Measurements from ENCODE around the gene DOCK4.
"Not testable (repeated sequence)": the region's sequence is repeated elsewhere in the genome, so short reads cannot be mapped to it uniquely, and the experiment has no call there.

Gene DOCK4

GRCh38 chr7:111931016-111931517, 275.1 kb downstream of the DOCK4 start:
- H3K27ac ChIP-seq: peak overlapping the region; percentile 25

GRCh38 chr7:111929264-111929663, 276.9 kb downstream of the DOCK4 start:
- no peak overlapping the region for H3K27ac ChIP-seq
- DNase-seq (ENCODE audit: low read depth, low spot score): no peak

More at GRCh38 chr7:111931016-111931517, 275.1 kb downstream of the DOCK4 start:
- DNase-seq (ENCODE audit: low read depth, low spot score): peak; percentile 44

- no peak for DNase-seq (ENCODE audit: low read depth, low spot score)
- no peak overlapping the region for H3K27ac ChIP-seq
These were observed 278.7 kb downstream of the DOCK4 start for GRCh38 chr7:111927353-111928019.

GRCh38 chr7:111920329-111920728, 285.9 kb downstream of the DOCK4 start:
- no peak for DNase-seq (ENCODE audit: low read depth, low spot score)
- H3K27ac ChIP-seq: no peak overlapping the region

- H3K27ac ChIP-seq: no peak overlapping the region
- no peak for DNase-seq (ENCODE audit: low read depth, low spot score)
These were observed 286.5 kb downstream of the DOCK4 start for GRCh38 chr7:111919631-111920179.

DNA sequence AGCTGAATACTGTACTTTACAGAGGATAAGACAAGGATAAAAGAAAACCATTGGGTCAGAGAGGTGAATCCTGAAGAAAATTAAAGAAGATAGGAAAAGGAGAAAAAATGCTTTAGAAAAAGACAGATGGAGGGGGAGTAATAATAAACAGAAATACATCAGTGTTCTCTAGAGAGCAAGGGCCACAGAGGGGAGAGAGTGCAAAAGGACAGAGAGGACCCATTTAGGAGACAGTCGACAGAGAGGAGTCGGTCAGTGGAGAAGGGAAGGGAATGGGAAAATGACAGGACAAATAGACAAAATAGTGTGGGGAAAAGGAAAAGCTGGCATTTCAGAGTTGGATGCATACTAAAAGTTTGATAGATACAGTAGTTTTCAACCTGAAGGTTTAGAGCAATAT, 287.0 kb downstream of the DOCK4 start:
- no peak for DNase-seq (ENCODE audit: low read depth, low spot score)
- no peak overlapping the region for H3K27ac ChIP-seq

DNA sequence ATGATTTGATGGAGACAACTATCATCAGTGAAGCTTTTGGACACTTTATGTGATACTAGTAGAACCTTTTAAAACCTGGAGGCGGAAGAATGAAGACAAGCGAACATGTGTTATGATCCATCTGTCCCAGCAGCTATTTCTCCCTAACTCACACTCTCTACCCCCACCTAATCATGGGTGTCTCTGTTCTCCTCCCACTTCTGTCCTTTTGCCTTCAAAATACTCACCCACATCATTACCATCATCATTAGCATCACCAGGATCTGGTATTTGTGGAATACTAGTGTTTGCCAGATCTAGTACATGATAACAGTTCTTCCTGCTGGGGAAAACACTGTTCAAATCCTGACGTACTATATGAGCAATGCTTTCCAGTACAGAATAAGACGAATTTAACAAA, 287.7 kb downstream of the DOCK4 start:
- H3K27ac ChIP-seq: no peak overlapping the region
- no peak for DNase-seq (ENCODE audit: low read depth, low spot score)

GRCh38 chr7:111917404-111917803, 288.8 kb downstream of the DOCK4 start:
- not testable (repeated sequence) for H3K27ac ChIP-seq; DNase-seq (ENCODE audit: low read depth, low spot score)

DNA sequence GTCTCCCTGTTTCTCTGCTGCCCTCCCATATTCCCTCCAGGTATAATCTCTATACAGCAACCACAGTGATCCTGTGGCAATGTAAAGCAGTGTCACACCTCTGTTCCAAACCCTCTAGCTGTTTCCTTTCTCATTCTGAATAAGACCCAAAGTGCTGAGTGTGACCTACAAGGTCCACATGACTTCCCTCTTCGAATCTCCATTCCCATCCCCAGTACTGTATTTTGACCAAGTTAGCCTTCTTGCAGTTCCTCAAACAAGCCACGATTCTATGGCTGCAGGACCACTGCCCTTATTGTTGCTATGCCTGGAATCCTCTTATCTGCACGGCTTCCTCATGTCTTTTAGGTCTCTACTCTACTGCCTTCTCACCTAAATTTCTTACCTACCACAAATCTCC, 291.9 kb downstream of the DOCK4 start:
- no peak for DNase-seq (ENCODE audit: low read depth, low spot score)
- no peak overlapping the region for H3K27ac ChIP-seq

GRCh38 chr7:111911166-111911961, 294.8 kb downstream of the DOCK4 start:
- DNase-seq (ENCODE audit: low read depth, low spot score): no peak

GRCh38 chr7:111910656-111911055, 295.5 kb downstream of the DOCK4 start:
- no peak for DNase-seq (ENCODE audit: low read depth, low spot score)
- H3K27ac ChIP-seq: no peak overlapping the region

More at GRCh38 chr7:111911166-111911961, 294.8 kb downstream of the DOCK4 start:
- no peak overlapping the region for H3K27ac ChIP-seq

DNA sequence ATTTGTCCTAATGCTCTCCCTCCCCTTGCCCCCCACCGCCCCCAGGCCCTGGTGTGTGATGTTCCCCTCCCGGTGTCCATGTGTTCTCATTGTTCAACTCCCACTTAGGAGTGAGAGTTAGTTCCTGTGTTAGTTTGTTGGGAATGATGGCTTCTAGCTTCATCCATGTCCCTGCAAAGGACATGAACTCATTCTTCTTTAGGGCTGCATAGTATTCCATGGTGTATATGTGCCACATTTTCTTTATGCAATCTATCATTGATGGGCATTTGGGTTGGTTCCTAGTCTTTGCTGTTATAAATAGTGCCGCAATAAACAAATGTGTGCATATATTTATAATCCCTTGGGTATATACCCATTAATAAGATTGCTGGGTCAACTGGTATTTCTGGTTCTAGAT, 297.5 kb downstream of the DOCK4 start:
- not testable (repeated sequence) for H3K27ac ChIP-seq; DNase-seq (ENCODE audit: low read depth, low spot score)

GRCh38 chr7:111903797-111904196, 302.4 kb downstream of the DOCK4 start:
- H3K27ac ChIP-seq: no peak overlapping the region
- DNase-seq (ENCODE audit: low read depth, low spot score): peak; percentile 58

DNA sequence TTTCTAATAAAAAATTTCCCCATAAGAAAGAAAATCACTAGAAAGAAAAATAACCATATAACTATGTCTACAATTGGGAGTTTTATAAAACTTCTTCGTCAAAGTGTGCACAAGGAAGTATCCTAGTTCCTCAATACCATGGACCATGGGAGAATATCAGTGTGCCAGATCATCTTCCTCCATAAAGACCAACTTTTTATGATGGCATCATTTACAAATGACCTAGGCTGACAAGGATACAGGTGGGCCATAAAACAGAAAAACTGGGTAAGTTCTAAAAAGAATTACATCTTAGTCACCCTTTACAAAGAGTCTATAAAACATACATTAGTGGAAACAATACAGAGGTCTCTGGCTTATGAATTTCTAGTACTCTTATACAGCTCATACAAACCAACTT, 303.2 kb downstream of the DOCK4 start:
- H3K27ac ChIP-seq: no peak overlapping the region
- DNase-seq (ENCODE audit: low read depth, low spot score): no peak

GRCh38 chr7:111900283-111900682, 305.9 kb downstream of the DOCK4 start:
- DNase-seq (ENCODE audit: low read depth, low spot score): no peak

DNA sequence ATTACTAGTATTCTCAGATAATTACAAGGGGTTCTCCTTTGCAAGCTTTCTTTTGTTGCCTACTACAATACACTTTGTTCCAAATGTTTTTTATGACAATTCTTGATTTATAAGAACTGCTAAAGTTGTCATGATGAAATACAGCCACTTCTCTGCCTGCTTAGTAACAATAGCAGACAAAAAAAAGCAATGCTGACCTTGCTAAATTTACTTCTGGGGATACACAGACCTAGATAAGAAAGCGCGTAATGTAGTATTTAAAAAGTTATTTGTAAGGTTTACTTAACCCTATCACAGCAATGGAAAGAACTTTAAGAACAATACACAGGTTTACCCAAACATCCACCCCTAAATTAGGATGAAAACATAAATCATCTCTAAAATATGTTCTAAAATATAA, 311.1 kb downstream of the DOCK4 start:
- H3K27ac ChIP-seq: no peak overlapping the region
- no peak for DNase-seq (ENCODE audit: low read depth, low spot score)

More at GRCh38 chr7:111900283-111900682, 305.9 kb downstream of the DOCK4 start:
- no peak overlapping the region for H3K27ac ChIP-seq

DNA sequence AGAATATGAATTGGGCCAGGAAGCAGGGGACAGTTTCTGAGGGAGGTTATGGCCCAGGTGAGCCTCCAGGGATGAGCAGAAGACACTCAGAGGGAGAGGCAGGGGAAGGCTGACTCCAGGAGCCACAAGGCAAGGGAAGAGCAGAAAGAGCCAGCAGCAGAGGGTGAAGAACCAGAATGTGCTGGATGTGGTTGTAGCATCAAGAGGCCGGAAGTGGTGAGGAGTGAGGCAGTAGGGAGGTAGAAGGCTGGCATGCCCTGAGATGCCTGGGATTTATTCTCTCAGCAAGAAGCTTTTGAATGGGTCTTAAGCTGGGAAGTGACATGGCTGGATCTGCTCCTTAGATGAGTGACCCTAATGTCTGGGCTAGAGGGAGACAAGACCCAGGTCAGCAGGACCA, 311.7 kb downstream of the DOCK4 start:
- no peak for DNase-seq (ENCODE audit: low read depth, low spot score)
- H3K27ac ChIP-seq: no peak overlapping the region

- DNase-seq (ENCODE audit: low read depth, low spot score): no peak
- H3K27ac ChIP-seq: no peak overlapping the region
These were observed 313.0 kb downstream of the DOCK4 start for GRCh38 chr7:111893190-111893589.

DNA sequence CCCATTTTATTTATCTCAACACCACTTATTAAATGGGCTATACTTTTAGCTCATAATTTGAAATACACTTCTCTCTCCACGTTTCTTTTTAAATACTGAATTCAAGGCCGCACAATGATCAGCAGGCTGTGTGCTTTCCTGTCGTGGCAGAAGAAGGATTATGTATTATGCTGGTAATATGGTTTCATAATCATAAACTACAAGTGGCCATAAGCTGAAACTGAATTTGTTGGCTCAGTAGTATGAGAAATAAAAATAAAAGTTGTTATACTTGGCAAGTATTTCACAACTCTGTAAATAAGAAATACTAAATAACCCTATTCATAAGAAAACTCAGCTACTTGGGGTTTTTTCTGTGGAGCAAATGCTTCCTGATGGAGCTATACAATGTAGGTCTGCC, 313.6 kb downstream of the DOCK4 start:
- no peak for DNase-seq (ENCODE audit: low read depth, low spot score)
- H3K27ac ChIP-seq: no peak overlapping the region

- no peak for DNase-seq (ENCODE audit: low read depth, low spot score)
- no peak overlapping the region for H3K27ac ChIP-seq
These were observed 318.5 kb downstream of the DOCK4 start for GRCh38 chr7:111887734-111888133.

GRCh38 chr7:111886233-111886632, 320.0 kb downstream of the DOCK4 start:
- H3K27ac ChIP-seq: no peak overlapping the region
- DNase-seq (ENCODE audit: low read depth, low spot score): no peak

All from epithelial cell of prostate (primary cell).